GM18507 (cell line): ENCODE measurements around the gene FRRS1.
"Not testable (repeated sequence)": the region's sequence is repeated elsewhere in the genome, so short reads cannot be mapped to it uniquely, and the experiment has no call there.

ENCODE experiments used
- DNase-seq: peaks from one replicate; pipeline ENCODE4 v3.0.0; 2011; ENCODE audit warnings: low read depth; ENCODE audit not compliant: insufficient read length; ENCODE audit errors: extremely low spot score
- FAIRE-seq: peaks from 2 replicates; lab custom pipeline; 2011; peaks lifted over from hg19 to GRCh38; lab: Jason Lieb, UNC

FRRS1 gene

DNA sequence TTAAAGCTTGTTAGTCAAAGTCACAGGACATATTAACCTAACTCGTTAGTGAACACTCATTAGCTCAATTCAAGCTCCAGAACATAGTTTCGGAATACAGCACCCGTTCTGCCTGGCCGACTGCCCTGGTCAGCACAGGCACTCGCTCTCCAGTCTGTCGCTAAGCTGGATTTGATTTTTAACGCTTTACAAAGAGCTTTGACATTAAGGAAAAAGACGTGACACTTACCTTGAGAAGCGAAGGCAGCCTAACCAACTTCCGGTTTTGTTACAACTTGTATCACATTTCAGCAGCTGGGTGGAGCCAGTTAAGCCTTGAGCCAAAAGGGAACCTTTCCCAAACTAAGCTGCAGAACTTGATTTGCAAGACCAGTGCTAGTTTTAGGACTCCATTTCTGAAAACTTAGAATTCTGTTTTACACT is at the start of gene FRRS1:
FRRS1 (minus strand) TSS at position 258 of the 423 bp plus-strand sequence. CDS start 17,867 bp downstream, outside the sequence.
- FAIRE-seq (peak; percentile 93), DNase-seq (peak; percentile 60)

GRCh38 chr1:99814373-99814900 is 48.0 kb upstream of the FRRS1 start:
- DNase-seq (no peak), FAIRE-seq (no peak)

GRCh38 chr1:99811747-99812146 is 45.3 kb upstream of the FRRS1 start:
- FAIRE-seq (no peak), DNase-seq (no peak)

DNA sequence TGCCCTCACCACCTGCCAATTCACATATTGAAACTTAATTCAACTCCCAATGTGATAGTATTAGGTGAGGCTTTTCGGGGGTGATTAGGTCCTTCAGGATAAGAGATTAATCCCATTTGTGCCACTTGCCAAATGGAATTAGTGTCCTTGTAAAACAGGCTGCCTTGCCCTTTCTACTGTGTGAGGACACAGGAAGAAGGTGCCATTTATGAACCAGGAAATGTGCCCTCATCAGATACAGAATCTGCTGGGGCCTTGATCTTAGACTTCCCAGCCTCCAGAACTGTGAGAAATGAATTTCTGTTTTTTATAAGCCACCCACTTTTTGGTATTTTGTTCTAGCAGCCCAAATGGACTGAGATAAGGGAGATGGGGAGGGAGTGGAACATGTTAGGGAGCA is 44.6 kb upstream of the FRRS1 start:
- FAIRE-seq: no peak
- no peak for DNase-seq

GRCh38 chr1:99808391-99809115 is 42.1 kb upstream of the FRRS1 start:
- peak; percentile 96 for FAIRE-seq
- peak; percentile 52 for DNase-seq

DNA sequence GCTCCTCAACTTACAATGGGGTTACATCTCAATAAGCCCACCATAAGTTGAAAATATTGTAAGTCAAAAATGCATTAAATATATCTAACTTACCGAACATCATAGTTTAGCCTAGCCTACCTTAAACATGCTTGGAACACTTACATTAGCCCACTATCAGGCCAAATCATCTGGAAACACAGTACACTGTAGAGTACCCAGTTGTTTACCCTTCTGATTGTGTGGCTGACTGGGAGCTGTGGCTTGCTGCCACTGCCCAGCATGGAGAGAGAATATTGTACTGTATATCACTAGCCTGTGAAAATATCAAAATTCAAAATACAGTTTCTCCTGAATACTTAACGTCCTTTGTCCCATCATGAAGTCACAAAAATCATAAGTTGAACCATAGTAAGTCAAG is 40.4 kb upstream of the FRRS1 start:
- FAIRE-seq (no peak), DNase-seq (no peak)

GRCh38 chr1:99801584-99801983 is 35.1 kb upstream of the FRRS1 start:
- FAIRE-seq: no peak

GRCh38 chr1:99793861-99794260 is 27.4 kb upstream of the FRRS1 start:
- FAIRE-seq, DNase-seq: not testable (repeated sequence)

More at GRCh38 chr1:99801584-99801983, 35.1 kb upstream of the FRRS1 start:
- no peak for DNase-seq

DNA sequence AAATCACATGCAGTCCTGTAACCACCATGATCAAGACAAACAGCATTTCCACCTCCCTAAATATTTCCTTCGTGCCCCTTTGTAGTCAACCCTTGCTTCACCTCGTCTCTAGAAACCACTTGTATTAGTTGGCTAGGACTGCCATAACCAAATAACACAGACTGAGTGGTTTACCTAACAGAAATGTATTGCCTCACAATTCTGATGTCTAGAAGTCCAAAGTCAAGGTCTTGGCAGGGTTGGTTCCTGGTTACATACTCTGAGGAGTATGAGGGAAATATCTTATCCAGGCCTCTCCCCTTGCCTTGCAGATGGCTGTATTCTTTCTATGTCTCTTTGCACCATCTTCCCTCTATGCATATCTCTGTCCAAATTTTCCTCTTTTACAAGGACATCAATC is 23.3 kb upstream of the FRRS1 start:
- FAIRE-seq (no peak), DNase-seq (no peak)

DNA sequence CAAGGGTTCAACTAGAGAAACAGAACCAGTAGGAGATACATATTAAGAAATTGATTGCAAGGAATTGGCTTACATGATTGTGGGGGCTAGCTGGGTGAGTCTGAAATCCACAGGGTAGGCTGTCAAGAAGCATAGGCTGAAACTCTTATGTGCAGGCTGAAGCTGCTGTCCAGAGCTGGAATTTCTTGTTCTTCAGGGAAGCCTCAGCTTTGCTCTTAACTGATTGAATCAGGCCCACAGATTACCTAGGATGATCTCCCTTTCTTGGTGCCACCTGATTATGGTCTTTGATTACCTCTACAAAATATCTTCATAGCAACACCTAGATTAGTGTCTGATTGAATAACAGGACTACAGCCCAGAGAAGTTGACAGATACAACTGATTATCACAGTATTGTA is 22.5 kb upstream of the FRRS1 start:
- FAIRE-seq (no peak), DNase-seq (no peak)

GRCh38 chr1:99786751-99787501 is 20.5 kb upstream of the FRRS1 start:
- FAIRE-seq (peak; percentile 83), DNase-seq (peak; percentile 30)

DNA sequence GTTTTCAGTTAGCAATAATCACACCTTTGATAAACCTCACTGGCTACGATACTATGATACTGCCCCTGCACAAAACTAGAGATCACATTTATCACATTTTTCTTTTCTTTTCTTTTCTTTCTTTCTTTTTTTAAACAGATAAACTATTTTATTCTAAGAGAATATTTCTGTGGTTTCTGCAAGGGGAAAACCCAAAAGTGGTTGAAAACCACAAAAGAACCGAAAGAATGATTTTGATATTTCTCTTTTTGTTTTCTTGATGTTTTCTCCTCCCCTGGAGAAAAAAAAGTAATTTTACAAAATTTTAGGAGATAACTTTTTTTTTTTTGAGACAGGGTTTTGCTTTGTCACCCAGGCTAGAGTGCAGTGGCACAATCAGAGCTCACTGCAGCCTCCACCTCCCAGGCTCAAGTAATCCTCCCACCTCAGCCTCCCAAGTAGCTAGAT is 18.4 kb upstream of the FRRS1 start:
- no peak for DNase-seq

GRCh38 chr1:99784143-99784542 is 17.7 kb upstream of the FRRS1 start:
- DNase-seq: no peak
- FAIRE-seq: peak; percentile 73

More for the DNA sequence above, 18.4 kb upstream of the FRRS1 start:
- peak; percentile 71 for FAIRE-seq

- DNase-seq (no peak), FAIRE-seq (no peak)
Observed at GRCh38 chr1:99782920-99783319, 16.5 kb upstream of the FRRS1 start.

DNA sequence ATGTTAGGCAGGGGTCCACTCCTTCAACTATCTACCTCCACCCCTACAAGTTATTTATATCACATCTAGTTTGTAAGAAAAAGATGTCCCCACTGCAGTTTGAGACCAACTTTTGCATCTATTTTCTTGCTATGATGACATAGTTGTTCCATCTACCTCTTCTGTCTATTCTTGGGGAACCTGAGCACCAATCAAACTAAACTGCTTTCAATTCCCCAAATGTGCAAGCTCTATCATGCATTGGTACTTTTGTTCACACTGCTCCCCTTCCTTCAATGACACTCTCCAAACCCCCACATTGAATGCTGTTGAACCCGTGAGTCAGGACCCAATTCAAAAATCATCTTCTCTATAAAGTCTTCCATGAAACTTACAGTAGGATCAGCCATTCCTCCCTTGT is 16.0 kb upstream of the FRRS1 start:
- peak; percentile 39 for FAIRE-seq

GRCh38 chr1:99781798-99782197 is 15.4 kb upstream of the FRRS1 start:
- FAIRE-seq (no peak), DNase-seq (no peak)

More for the DNA sequence above, 16.0 kb upstream of the FRRS1 start:
- DNase-seq: no peak

DNA sequence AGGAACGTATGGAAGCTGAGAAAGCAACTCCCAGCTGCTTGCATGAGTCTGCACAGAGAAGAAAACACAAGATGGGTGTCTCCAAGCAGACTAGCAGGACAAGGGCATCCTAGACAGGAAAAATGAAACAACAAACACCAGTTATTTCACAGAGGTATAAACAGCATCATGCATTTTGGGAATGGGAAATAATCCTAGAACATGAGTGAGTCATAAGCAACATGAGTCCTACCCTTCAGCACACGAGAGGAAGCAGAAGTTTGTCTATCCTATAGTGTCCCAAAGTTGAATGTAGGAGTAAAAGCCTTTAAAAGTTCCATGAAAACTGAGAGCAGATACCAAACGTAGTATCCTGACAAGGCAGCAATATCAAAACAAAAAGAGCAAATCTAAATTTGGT is 11.3 kb upstream of the FRRS1 start:
- FAIRE-seq: no peak
- DNase-seq: no peak

- FAIRE-seq (peak; percentile 35), DNase-seq (no peak)
Observed at GRCh38 chr1:99776120-99776519, 9.7 kb upstream of the FRRS1 start.

- no peak for FAIRE-seq
- no peak for DNase-seq
Observed at GRCh38 chr1:99772809-99773208, 6.4 kb upstream of the FRRS1 start.

GRCh38 chr1:99771513-99771918 is 5.1 kb upstream of the FRRS1 start:
- no peak for FAIRE-seq

More at GRCh38 chr1:99771513-99771918, 5.1 kb upstream of the FRRS1 start:
- no peak for DNase-seq
